ENCODE results near the gene RBM33. TPM values are rescaled to one million over a fixed set of nuclear protein-coding genes. Genes with fewer than 3 reads are reported as not detected.

The RBM33 gene
- total and polyA plus RNA-seq, 3 experiments from 2014 or later, result 68.5 to 71.6 (median 68.7) TPM

GRCh38 chr7:155803418-155804376 is 159.2 kb downstream of the RBM33 start:
- Histone ChIP-seq H3K27me3 (ENCODE audit: insufficient read depth, low read length, poor library complexity, severe bottlenecking) (peaks cover 4% of the 10 kb centered on the region), H3K9me3 (ENCODE audit: low read length) (no peaks in the 10 kb centered on the region), H3K36me3 (ENCODE audit: insufficient read depth, low read length) (no peaks in the 10 kb centered on the region), H3K27ac (ENCODE audit: low read depth, low read length) (no peak overlapping the region), H3K4me3 (ENCODE audit: low read length) (no peak overlapping the region), H3K4me1 (ENCODE audit: insufficient read depth, low read length) (no peaks in the 10 kb centered on the region)
- ChIA-PET POLR2A (no interaction called here), CTCF (no interaction called here)
- H3K27ac Mint-ChIP-seq, result no peak overlapping the region
- peaks cover 35 to 69% of the 10 kb centered on the region in 2 donors for H3K27me3 Mint-ChIP-seq
- peak in 1 of 5 donors; percentile 38 for DNase-seq
- H3K36me3 Mint-ChIP-seq, result no peaks in the 10 kb centered on the region
- H3K9me3 Mint-ChIP-seq, result peaks cover 0 to 2% (median 0%) of the 10 kb centered on the region in 5 donors
- peak overlapping the region in 6 of 7 donors; percentile 48 to 87 (median 61) for H3K4me3 Mint-ChIP-seq
- H3K4me1 Mint-ChIP-seq, result peaks cover 7 to 30% (median 13%) of the 10 kb centered on the region in 3 donors

DNA sequence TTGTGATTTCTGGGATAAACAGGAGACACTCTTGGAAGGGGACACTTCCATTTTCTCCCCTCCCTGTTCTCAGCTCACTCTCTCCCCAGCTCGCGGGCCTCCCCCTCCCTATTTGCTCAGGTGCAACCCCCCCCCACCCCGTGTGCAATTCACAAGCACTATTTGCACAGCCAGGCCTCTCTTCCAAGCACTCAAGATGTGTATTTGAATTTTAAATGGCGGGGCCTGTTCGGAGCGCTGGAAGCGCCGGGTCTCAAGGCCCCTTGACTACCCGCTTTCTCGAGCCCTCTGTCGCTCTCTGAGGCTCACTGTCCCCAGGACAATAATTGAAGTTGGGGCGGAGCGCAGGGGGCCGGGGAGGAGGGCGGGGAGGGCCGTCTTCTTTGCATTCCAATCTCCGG is 160.0 kb downstream of the RBM33 start:
- DNase-seq, result no peak
- H3K4me3 ChIP-seq (ENCODE audit: low read length), result no peak overlapping the region
- Mint-ChIP-seq H3K4me3 (peak overlapping the region in 5 of 7 donors; percentile 23 to 52 (median 50)), H3K9me3 (peaks cover 0 to 2% (median 0%) of the 10 kb centered on the region in 5 donors), H3K4me1 (peaks cover 7 to 34% (median 12%) of the 10 kb centered on the region in 3 donors), H3K36me3 (no peaks in the 10 kb centered on the region), H3K27me3 (peaks cover 36 to 71% of the 10 kb centered on the region in 2 donors), H3K27ac (no peak overlapping the region)
- H3K9me3 ChIP-seq (ENCODE audit: low read length), result no peaks in the 10 kb centered on the region
- no peaks in the 10 kb centered on the region for H3K36me3 ChIP-seq (ENCODE audit: insufficient read depth, low read length)
- POLR2A ChIA-PET, result no interaction called here
- CTCF ChIA-PET, result no interaction called here
- no peak overlapping the region for H3K27ac ChIP-seq (ENCODE audit: low read depth, low read length)
- H3K27me3 ChIP-seq (ENCODE audit: insufficient read depth, low read length, poor library complexity, severe bottlenecking), result peaks cover 8% of the 10 kb centered on the region
- no peaks in the 10 kb centered on the region for H3K4me1 ChIP-seq (ENCODE audit: insufficient read depth, low read length)

GRCh38 chr7:155804897-155805825 is 160.7 kb downstream of the RBM33 start:
- H3K9me3 ChIP-seq (ENCODE audit: low read length), result no peaks in the 10 kb centered on the region
- H3K27me3 Mint-ChIP-seq, result peaks cover 32 to 65% of the 10 kb centered on the region in 2 donors
- H3K4me3 ChIP-seq (ENCODE audit: low read length), result no peak overlapping the region
- peaks cover 7 to 34% (median 12%) of the 10 kb centered on the region in 3 donors for H3K4me1 Mint-ChIP-seq
- no peaks in the 10 kb centered on the region for H3K4me1 ChIP-seq (ENCODE audit: insufficient read depth, low read length)
- H3K36me3 Mint-ChIP-seq, result no peaks in the 10 kb centered on the region
- no peaks in the 10 kb centered on the region for H3K36me3 ChIP-seq (ENCODE audit: insufficient read depth, low read length)
- peaks cover 0 to 2% (median 0%) of the 10 kb centered on the region in 5 donors for H3K9me3 Mint-ChIP-seq
- peak in 2 of 5 donors; percentile 36 to 39 for DNase-seq
- ChIA-PET POLR2A (no interaction called here), CTCF (no interaction called here)
- peaks cover 8% of the 10 kb centered on the region for H3K27me3 ChIP-seq (ENCODE audit: insufficient read depth, low read length, poor library complexity, severe bottlenecking)
- H3K27ac Mint-ChIP-seq, result no peak overlapping the region
- H3K4me3 Mint-ChIP-seq, result peak overlapping the region in 6 of 7 donors; percentile 61 to 85 (median 74)
- no peak overlapping the region for H3K27ac ChIP-seq (ENCODE audit: low read depth, low read length)

- no peak for DNase-seq
- no peak overlapping the region for H3K27ac Mint-ChIP-seq
- no peaks in the 10 kb centered on the region for H3K36me3 Mint-ChIP-seq
- peaks cover 35 to 64% of the 10 kb centered on the region in 2 donors for H3K27me3 Mint-ChIP-seq
- H3K9me3 Mint-ChIP-seq, result peaks cover 0 to 2% (median 0%) of the 10 kb centered on the region in 5 donors
- CTCF ChIA-PET, result no interaction called here
- Histone ChIP-seq H3K4me3 (ENCODE audit: low read length) (no peak overlapping the region), H3K27ac (ENCODE audit: low read depth, low read length) (no peak overlapping the region), H3K4me1 (ENCODE audit: insufficient read depth, low read length) (no peaks in the 10 kb centered on the region), H3K36me3 (ENCODE audit: insufficient read depth, low read length) (no peaks in the 10 kb centered on the region), H3K27me3 (ENCODE audit: insufficient read depth, low read length, poor library complexity, severe bottlenecking) (peaks cover 4% of the 10 kb centered on the region), H3K9me3 (ENCODE audit: low read length) (no peaks in the 10 kb centered on the region)
- POLR2A ChIA-PET, result no interaction called here
- H3K4me3 Mint-ChIP-seq, result peak overlapping the region in 1 of 7 donors; percentile 63
- H3K4me1 Mint-ChIP-seq, result peaks cover 7 to 37% (median 12%) of the 10 kb centered on the region in 3 donors
These were observed 161.3 kb downstream of the RBM33 start for GRCh38 chr7:155805826-155806095.

DNA sequence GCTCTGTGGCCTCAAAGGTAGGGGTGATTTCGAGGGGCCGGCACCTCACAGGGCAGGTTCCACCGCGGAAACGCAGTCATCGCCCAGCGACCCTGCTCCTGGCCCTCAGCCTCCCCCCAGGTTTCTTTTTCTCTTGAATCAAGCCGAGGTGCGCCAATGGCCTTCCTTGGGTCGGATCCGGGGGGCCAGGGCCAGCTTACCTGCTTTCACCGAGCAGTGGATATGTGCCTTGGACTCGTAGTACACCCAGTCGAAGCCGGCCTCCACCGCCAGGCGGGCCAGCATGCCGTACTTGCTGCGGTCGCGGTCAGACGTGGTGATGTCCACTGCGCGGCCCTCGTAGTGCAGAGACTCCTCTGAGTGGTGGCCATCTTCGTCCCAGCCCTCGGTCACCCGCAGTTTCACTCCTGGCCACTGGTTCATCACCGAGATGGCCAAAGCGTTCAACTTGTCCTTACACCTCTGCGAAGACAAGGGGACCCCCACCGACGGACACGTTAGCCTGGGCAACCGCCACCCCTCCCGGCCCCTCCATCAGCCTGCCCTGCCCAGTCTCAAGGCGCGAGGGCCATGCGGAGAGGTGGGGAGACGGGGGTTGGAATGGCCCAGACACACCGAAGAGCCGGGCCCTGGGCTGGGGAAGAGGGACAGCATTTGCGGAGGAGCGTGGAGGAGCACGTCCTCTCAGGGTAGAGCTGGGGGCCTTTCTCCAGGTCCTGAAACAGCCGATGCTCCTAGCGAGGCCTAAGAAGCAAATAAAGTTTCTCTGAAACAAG is 161.8 kb downstream of the RBM33 start:
- CTCF ChIA-PET, result no interaction called here
- Histone ChIP-seq H3K9me3 (ENCODE audit: low read length) (no peaks in the 10 kb centered on the region), H3K36me3 (ENCODE audit: insufficient read depth, low read length) (no peaks in the 10 kb centered on the region), H3K27me3 (ENCODE audit: insufficient read depth, low read length, poor library complexity, severe bottlenecking) (peaks cover 8% of the 10 kb centered on the region), H3K27ac (ENCODE audit: low read depth, low read length) (no peak overlapping the region), H3K4me1 (ENCODE audit: insufficient read depth, low read length) (no peaks in the 10 kb centered on the region), H3K4me3 (ENCODE audit: low read length) (no peak overlapping the region)
- POLR2A ChIA-PET, result no interaction called here
- Mint-ChIP-seq H3K4me1 (peaks cover 7 to 40% (median 12%) of the 10 kb centered on the region in 3 donors), H3K27me3 (peaks cover 37 to 64% of the 10 kb centered on the region in 2 donors), H3K27ac (no peak overlapping the region), H3K36me3 (no peaks in the 10 kb centered on the region), H3K4me3 (peak overlapping the region in 5 of 7 donors; percentile 19 to 78 (median 52)), H3K9me3 (peaks cover 0 to 2% (median 0%) of the 10 kb centered on the region in 5 donors)
- no peak for DNase-seq

DNA sequence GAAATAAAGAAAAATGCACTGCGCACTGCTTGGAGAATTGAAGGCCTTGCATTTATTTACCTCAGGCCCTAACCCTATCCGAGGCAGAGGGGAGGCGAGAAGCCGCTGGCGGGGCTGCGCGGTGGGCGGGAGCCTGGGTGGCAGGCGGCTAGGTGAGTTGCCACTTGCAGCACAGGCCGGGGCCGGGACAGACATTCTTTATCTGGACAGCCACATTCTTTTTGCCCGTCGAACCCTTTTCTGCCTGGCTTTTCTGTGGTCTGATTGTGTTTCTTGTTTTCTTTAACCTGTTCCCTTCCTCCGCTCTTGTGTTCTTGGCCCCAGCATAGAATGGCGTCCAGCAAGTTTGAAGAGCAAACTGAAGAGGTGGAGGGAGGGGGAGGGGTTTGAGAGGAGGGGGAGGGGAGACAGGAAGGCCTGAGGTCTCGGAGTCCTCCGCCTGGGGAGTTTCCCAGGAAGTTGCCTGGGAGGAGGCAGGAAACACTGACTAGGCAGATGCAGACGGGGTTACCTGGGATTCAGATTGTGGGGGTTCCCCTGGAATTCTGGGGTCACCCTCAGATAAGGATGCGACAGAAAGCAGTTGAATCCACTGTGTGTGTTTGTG is 162.7 kb downstream of the RBM33 start:
- no peaks in the 10 kb centered on the region for H3K9me3 ChIP-seq (ENCODE audit: low read length)
- H3K36me3 ChIP-seq (ENCODE audit: insufficient read depth, low read length), result no peaks in the 10 kb centered on the region
- ChIA-PET POLR2A (no interaction called here), CTCF (no interaction called here)
- DNase-seq, result no peak
- H3K4me1 ChIP-seq (ENCODE audit: insufficient read depth, low read length), result no peaks in the 10 kb centered on the region
- H3K36me3 Mint-ChIP-seq, result no peaks in the 10 kb centered on the region
- peak overlapping the region in 2 of 7 donors; percentile 17 to 48 for H3K4me3 Mint-ChIP-seq
- peaks cover 0 to 2% (median 0%) of the 10 kb centered on the region in 5 donors for H3K9me3 Mint-ChIP-seq
- H3K27me3 Mint-ChIP-seq, result peaks cover 44 to 67% of the 10 kb centered on the region in 2 donors
- peaks cover 13% of the 10 kb centered on the region for H3K27me3 ChIP-seq (ENCODE audit: insufficient read depth, low read length, poor library complexity, severe bottlenecking)
- H3K4me3 ChIP-seq (ENCODE audit: low read length), result no peak overlapping the region
- no peak overlapping the region for H3K27ac Mint-ChIP-seq
- H3K27ac ChIP-seq (ENCODE audit: low read depth, low read length), result no peak overlapping the region
- H3K4me1 Mint-ChIP-seq, result peaks cover 14 to 49% (median 15%) of the 10 kb centered on the region in 3 donors

GRCh38 chr7:155807789-155808548 is 163.5 kb downstream of the RBM33 start:
- POLR2A ChIA-PET, result no interaction called here
- Mint-ChIP-seq H3K9me3 (peaks cover 0 to 2% (median 0%) of the 10 kb centered on the region in 5 donors), H3K27ac (no peak overlapping the region), H3K27me3 (peaks cover 45 to 70% of the 10 kb centered on the region in 2 donors), H3K4me1 (peaks cover 14 to 53% (median 16%) of the 10 kb centered on the region in 3 donors), H3K4me3 (no peak overlapping the region), H3K36me3 (no peaks in the 10 kb centered on the region)
- Histone ChIP-seq H3K9me3 (ENCODE audit: low read length) (no peaks in the 10 kb centered on the region), H3K4me1 (ENCODE audit: insufficient read depth, low read length) (no peaks in the 10 kb centered on the region), H3K36me3 (ENCODE audit: insufficient read depth, low read length) (no peaks in the 10 kb centered on the region), H3K4me3 (ENCODE audit: low read length) (no peak overlapping the region), H3K27me3 (ENCODE audit: insufficient read depth, low read length, poor library complexity, severe bottlenecking) (peaks cover 13% of the 10 kb centered on the region), H3K27ac (ENCODE audit: low read depth, low read length) (no peak overlapping the region)
- CTCF ChIA-PET, result no interaction called here
- DNase-seq, result no peak

Measured in CD8-positive, alpha-beta memory T cell (primary cell).